HepG2 (cell line): ENCODE measurements around the gene OVOL3. TPM values are rescaled to one million over a fixed set of nuclear protein-coding genes. Genes with fewer than 3 reads are reported as not detected.

Experiments
- MIER2 ChIP-seq: IDR thresholded peaks from 2 replicates; pipeline ENCODE4 v1.6.1; 2016; ENCODE audit warnings: missing biosample characterization, missing genetic modification reagents
- RFX5 ChIP-seq: IDR thresholded peaks from 2 replicates; pipeline ENCODE4 v1.6.1; 2011; ENCODE audit warnings: low read depth, low read length, improper control_type of control experiment
- SOX13 ChIP-seq, 3 experiments: fragments of 450-650 bp in 1 of 3; sonication (generic) in 1 of 3; formaldehyde crosslinking in 1 of 3; IDR thresholded peaks in 2 of 3; conservative IDR thresholded peaks in 1 of 3; 2 replicates each; pipeline versions ENCODE4 v1.5.0 to v1.6.1; 2016 to 2020; ENCODE audit warnings: antibody characterized with exemption in 1 of 3, mild to moderate bottlenecking in 1 of 3, missing compliant biosample characterization in 1 of 3, missing genetic modification reagents in 1 of 3, moderate library complexity in 1 of 3
- ZBTB14 ChIP-seq: sonication (generic); formaldehyde crosslinking; IDR thresholded peaks from 2 replicates; pipeline ENCODE4 v1.4.0; 2020; ENCODE audit warnings: missing genetic modification reagents
- ZFAT ChIP-seq: sonication (generic); formaldehyde crosslinking; conservative IDR thresholded peaks from 2 replicates; pipeline ENCODE4 v1.8.1; 2023; ENCODE audit warnings: missing genetic modification reagents, inconsistent platforms
- ZFP36 ChIP-seq: fragments of 150-350 bp; IDR thresholded peaks from 2 replicates; pipeline ENCODE4 v1.6.1; 2018; ENCODE audit warnings: borderline replicate concordance, low read length, low read depth; ENCODE audit not compliant: partially characterized antibody
- ZHX1 ChIP-seq: sonication (generic); formaldehyde crosslinking; IDR thresholded peaks from 2 replicates; pipeline ENCODE4 v1.8.1; 2022; ENCODE audit warnings: low read depth, mild to moderate bottlenecking, missing genetic modification reagents
- ZNF275 ChIP-seq: sonication (generic); formaldehyde crosslinking; IDR thresholded peaks from 2 replicates; pipeline ENCODE4 v1.8.0; 2022; ENCODE audit warnings: missing genetic modification reagents, mild to moderate bottlenecking, inconsistent platforms, borderline replicate concordance
- ZNF572 ChIP-seq: sonication (generic); formaldehyde crosslinking; IDR thresholded peaks from 2 replicates; pipeline ENCODE4 v1.5.1; 2020; ENCODE audit warnings: mild to moderate bottlenecking, missing genetic modification reagents
- ZNF672 ChIP-seq: sonication (generic); formaldehyde crosslinking; IDR thresholded peaks from 2 replicates; pipeline ENCODE4 v1.8.1; 2022; ENCODE audit warnings: missing genetic modification reagents
- polyA plus RNA-seq, 8 experiments: library from polyadenylated mRNA; depleted of rRNA in 3 of 8; stranded (reverse) in 7 of 8; unstranded in 1 of 8; fragments of >200 nt; fragmentation: Illumina TruSeq in 4 of 8; extraction: Trizol in 4 of 8; gene quantifications; 2 replicates each; pipeline versions ENCODE4 v1.2.1 to v1.2.3, GENCODE V29; 2011 to 2016; ENCODE audit warnings: low read depth in 4 of 8, missing spikeins in 1 of 8, mixed read lengths in 1 of 8; ENCODE audit not compliant: insufficient read depth in 1 of 8
- total RNA-seq, 5 experiments: library from RNA; depleted of rRNA; stranded (reverse); fragments of >200 nt; fragmentation: Illumina TruSeq; extraction: Trizol; gene quantifications; 2 replicates each; pipeline ENCODE4 v1.2.3, GENCODE V29; 2016; ENCODE audit warnings: low read depth in 1 of 5
- TF ChIP-seq, protein P1 (sequence below): sonication (generic); formaldehyde crosslinking; IDR thresholded peaks from 2 replicates; pipeline ENCODE4 v1.4.0; 2020; ENCODE audit warnings: mild to moderate bottlenecking, missing genetic modification reagents
- TF ChIP-seq, protein P2 (sequence below): sonication (generic); formaldehyde crosslinking; IDR thresholded peaks from 2 replicates; pipeline ENCODE4 v1.4.0; 2020; ENCODE audit warnings: missing genetic modification reagents, borderline replicate concordance

The OVOL3 gene
- total and polyA plus RNA-seq, 2 of the 13 experiments (the other 11 are each of a cell fraction or from before 2014, with no cell fraction given), result not detected

- TF ChIP-seq ZNF572, result no peak
- no peak for TF ChIP-seq ZHX1 (CRISPR knock-in tag)
- TF ChIP-seq MIER2, result 0 out of 2 replicates have a peak, but pooled peaks have one; percentile 39
- TF ChIP-seq, protein P1, sequence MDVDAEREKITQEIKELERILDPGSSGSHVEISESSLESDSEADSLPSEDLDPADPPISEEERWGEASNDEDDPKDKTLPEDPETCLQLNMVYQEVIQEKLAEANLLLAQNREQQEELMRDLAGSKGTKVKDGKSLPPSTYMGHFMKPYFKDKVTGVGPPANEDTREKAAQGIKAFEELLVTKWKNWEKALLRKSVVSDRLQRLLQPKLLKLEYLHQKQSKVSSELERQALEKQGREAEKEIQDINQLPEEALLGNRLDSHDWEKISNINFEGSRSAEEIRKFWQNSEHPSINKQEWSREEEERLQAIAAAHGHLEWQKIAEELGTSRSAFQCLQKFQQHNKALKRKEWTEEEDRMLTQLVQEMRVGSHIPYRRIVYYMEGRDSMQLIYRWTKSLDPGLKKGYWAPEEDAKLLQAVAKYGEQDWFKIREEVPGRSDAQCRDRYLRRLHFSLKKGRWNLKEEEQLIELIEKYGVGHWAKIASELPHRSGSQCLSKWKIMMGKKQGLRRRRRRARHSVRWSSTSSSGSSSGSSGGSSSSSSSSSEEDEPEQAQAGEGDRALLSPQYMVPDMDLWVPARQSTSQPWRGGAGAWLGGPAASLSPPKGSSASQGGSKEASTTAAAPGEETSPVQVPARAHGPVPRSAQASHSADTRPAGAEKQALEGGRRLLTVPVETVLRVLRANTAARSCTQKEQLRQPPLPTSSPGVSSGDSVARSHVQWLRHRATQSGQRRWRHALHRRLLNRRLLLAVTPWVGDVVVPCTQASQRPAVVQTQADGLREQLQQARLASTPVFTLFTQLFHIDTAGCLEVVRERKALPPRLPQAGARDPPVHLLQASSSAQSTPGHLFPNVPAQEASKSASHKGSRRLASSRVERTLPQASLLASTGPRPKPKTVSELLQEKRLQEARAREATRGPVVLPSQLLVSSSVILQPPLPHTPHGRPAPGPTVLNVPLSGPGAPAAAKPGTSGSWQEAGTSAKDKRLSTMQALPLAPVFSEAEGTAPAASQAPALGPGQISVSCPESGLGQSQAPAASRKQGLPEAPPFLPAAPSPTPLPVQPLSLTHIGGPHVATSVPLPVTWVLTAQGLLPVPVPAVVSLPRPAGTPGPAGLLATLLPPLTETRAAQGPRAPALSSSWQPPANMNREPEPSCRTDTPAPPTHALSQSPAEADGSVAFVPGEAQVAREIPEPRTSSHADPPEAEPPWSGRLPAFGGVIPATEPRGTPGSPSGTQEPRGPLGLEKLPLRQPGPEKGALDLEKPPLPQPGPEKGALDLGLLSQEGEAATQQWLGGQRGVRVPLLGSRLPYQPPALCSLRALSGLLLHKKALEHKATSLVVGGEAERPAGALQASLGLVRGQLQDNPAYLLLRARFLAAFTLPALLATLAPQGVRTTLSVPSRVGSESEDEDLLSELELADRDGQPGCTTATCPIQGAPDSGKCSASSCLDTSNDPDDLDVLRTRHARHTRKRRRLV (CRISPR knock-in tag), result peak; percentile 82
- no peak for TF ChIP-seq ZNF672 (CRISPR knock-in tag)
- TF ChIP-seq ZFAT (CRISPR knock-in tag), result no peak
- TF ChIP-seq ZFP36, result no peak
- TF ChIP-seq ZBTB14 (CRISPR knock-in tag), result no peak
- 0 out of 2 replicates have a peak, but pooled peaks have one; percentile 36 for TF ChIP-seq ZNF275 (CRISPR knock-in tag)
- TF ChIP-seq SOX13 (IDR thresholded peaks at IDR 0.05), result peak; percentile 76; the same call in 1 of the 2 replicates
- TF ChIP-seq SOX13 (CRISPR knock-in tag; conservative IDR thresholded peaks at IDR 0.05 in 1 of 2, IDR thresholded peaks at IDR 0.05 in 1 of 2), result peak in 1 of 2 experiments; percentile 93; a peak in 2 of 4 replicates
- TF ChIP-seq RFX5, result no peak
- TF ChIP-seq, protein P2, sequence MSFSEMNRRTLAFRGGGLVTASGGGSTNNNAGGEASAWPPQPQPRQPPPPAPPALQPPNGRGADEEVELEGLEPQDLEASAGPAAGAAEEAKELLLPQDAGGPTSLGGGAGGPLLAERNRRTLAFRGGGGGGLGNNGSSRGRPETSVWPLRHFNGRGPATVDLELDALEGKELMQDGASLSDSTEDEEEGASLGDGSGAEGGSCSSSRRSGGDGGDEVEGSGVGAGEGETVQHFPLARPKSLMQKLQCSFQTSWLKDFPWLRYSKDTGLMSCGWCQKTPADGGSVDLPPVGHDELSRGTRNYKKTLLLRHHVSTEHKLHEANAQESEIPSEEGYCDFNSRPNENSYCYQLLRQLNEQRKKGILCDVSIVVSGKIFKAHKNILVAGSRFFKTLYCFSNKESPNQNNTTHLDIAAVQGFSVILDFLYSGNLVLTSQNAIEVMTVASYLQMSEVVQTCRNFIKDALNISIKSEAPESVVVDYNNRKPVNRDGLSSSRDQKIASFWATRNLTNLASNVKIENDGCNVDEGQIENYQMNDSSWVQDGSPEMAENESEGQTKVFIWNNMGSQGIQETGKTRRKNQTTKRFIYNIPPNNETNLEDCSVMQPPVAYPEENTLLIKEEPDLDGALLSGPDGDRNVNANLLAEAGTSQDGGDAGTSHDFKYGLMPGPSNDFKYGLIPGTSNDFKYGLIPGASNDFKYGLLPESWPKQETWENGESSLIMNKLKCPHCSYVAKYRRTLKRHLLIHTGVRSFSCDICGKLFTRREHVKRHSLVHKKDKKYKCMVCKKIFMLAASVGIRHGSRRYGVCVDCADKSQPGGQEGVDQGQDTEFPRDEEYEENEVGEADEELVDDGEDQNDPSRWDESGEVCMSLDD, result peak; percentile 67; the same call in 1 of the 2 replicates
Measured at GRCh38 chr19:36120092-36120983, 9.4 kb downstream of the OVOL3 start (continued).
